ENCODE measurements around the gene ZACN. TPM values are rescaled to one million over a fixed set of nuclear protein-coding genes. Genes with fewer than 3 reads are reported as not detected.

ZACN gene
- polyA plus RNA-seq, 3 donors, result 0.09 TPM; not detected in 2

DNA sequence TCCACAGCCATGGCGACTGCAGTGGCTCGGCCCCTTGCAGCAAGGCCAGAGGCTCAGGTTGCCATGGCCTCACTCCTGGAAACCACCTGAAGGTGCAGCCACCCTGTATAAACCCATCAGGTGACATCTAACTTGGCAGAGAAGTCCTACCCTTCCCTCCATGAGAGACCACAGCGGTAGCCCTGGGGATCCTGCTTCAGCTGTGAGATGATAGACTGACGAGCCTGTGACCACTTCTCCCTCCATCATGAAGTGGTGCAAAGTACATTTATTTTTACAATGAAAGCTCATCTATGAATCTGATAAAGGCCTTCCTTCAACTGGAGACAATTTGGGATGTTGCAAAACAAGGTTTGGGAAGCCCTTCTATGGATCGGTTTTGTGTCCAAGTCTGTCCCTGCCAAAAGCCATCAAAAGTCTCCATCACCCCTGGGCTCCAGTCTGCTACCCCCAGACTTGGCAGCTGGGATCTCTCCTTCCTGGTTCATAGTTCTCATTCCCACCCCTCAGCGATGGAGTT lies 1.8 kb downstream of the ZACN start:
- intact Hi-C loops (cut with micrococcal nuclease), result no loop called here
- H3K27ac ChIP-seq (ENCODE audit: low read depth in 1 of 2, low read length in 2 of 2), result no peak overlapping the region

DNA sequence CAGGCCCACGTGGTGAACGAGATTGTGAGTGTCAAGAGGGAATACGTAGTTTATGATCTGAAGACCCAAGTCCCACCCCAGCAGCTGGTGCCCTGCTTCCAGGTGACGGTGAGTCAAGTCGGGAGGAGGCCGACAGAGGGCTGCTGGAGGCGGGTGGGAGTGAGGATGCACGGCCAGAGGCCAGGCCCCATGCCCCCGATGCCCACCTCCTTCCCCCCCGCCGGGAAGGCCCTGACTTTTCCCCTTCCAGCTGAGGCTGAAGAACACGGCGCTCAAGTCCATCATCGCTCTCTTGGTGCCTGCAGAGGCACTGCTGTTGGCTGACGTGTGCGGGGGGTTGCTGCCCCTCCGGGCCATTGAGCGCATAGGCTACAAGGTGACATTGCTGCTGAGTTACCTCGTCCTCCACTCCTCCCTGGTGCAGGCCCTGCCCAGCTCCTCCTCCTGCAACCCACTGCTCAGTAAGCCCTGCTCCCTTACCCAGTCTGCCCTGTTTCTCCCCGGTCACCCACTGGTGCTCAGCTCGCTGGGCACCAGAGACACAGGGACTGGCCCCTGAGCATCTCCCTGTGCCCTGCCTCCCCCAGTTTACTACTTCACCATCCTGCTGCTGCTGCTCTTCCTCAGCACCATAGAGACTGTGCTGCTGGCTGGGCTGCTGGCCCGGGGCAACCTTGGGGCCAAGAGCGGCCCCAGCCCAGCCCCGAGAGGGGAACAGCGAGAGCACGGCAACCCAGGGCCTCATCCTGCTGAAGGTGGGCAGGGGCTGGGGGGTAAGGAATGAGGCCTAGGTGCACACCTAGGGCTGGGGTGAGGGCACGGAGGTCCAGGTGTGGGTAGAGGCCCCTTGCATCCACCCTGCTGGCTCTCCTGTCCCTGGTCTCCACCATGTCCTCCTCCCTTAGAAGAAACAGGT lies 2.6 kb downstream of the ZACN start:
- intact Hi-C loops (cut with micrococcal nuclease), result no loop called here
- Histone ChIP-seq H3K27me3 (ENCODE audit: control insufficient read depth in 2 of 2, insufficient read depth in 2 of 2, low read length in 2 of 2) (peaks cover 12 to 43% of the 10 kb centered on the region in 2 donors), H3K9me3 (replicated peaks in 1 of 2; ENCODE audit: control insufficient read depth in 1 of 2, insufficient read depth in 1 of 2, low read length in 2 of 2) (peaks cover 0 to 12% of the 10 kb centered on the region in 2 donors), H4K20me1 (ENCODE audit: insufficient read depth, low read length) (no peaks in the 10 kb centered on the region), H2AFZ (ENCODE audit: insufficient read depth, low read depth, low read length, poor library complexity, severe bottlenecking) (no peak overlapping the region), H3K36me3 (replicated peaks in 1 of 2; ENCODE audit: control insufficient read depth in 1 of 2, insufficient read depth in 2 of 2, low read length in 2 of 2) (peaks cover 41 to 47% of the 10 kb centered on the region in 2 donors), H3K27ac (ENCODE audit: low read depth in 1 of 2, low read length in 2 of 2) (no peak overlapping the region), H3K79me2 (ENCODE audit: insufficient read depth, low read length) (no peaks in the 10 kb centered on the region), H3K4me2 (replicated peaks; ENCODE audit: extremely low read depth, low read length, poor library complexity, severe bottlenecking) (no peak overlapping the region), H3K9ac (ENCODE audit: insufficient read depth, low read length, poor library complexity, severe bottlenecking) (no peak overlapping the region), H3K4me3 (replicated peaks in 1 of 3; ENCODE audit: low read depth in 2 of 3, low read length in 3 of 3) (no peak overlapping the region), H3K4me1 (ENCODE audit: control insufficient read depth in 1 of 2, insufficient read depth in 2 of 2, low read length in 2 of 2) (peaks cover 17 to 26% of the 10 kb centered on the region in 2 donors)
- Mint-ChIP-seq H3K36me3 (peaks cover 43 to 50% of the 10 kb centered on the region in 2 donors), H3K27me3 (ENCODE audit: low read depth in 3 of 3) (peaks cover 41 to 46% (median 43%) of the 10 kb centered on the region in 3 donors), H3K4me1 (peaks cover 21% of the 10 kb centered on the region), H3K4me3 (no peak overlapping the region), H3K9me3 (peaks cover 3 to 13% (median 4%) of the 10 kb centered on the region in 7 donors), H3K27ac (peak overlapping the region in 1 of 7 donors; percentile 36)
- TF ChIP-seq, protein P1, sequence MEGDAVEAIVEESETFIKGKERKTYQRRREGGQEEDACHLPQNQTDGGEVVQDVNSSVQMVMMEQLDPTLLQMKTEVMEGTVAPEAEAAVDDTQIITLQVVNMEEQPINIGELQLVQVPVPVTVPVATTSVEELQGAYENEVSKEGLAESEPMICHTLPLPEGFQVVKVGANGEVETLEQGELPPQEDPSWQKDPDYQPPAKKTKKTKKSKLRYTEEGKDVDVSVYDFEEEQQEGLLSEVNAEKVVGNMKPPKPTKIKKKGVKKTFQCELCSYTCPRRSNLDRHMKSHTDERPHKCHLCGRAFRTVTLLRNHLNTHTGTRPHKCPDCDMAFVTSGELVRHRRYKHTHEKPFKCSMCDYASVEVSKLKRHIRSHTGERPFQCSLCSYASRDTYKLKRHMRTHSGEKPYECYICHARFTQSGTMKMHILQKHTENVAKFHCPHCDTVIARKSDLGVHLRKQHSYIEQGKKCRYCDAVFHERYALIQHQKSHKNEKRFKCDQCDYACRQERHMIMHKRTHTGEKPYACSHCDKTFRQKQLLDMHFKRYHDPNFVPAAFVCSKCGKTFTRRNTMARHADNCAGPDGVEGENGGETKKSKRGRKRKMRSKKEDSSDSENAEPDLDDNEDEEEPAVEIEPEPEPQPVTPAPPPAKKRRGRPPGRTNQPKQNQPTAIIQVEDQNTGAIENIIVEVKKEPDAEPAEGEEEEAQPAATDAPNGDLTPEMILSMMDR (IDR thresholded peaks at IDR 0.05), result no peak
- no peak for DNase-seq
- 95% methylated on average over 14 of the region's 27 CpGs for WGBS (ENCODE audit: insufficient coverage)

More for the DNA sequence above, 1.8 kb downstream of the ZACN start:
- H3K4me1 ChIP-seq (ENCODE audit: control insufficient read depth in 1 of 2, insufficient read depth in 2 of 2, low read length in 2 of 2), result peaks cover 24 to 33% of the 10 kb centered on the region in 2 donors
- 73% methylated on average over 4 of the region's 6 CpGs for WGBS (ENCODE audit: insufficient coverage)
- H2AFZ ChIP-seq (ENCODE audit: insufficient read depth, low read depth, low read length, poor library complexity, severe bottlenecking), result no peak overlapping the region
- peaks cover 3 to 20% (median 10%) of the 10 kb centered on the region in 7 donors for H3K9me3 Mint-ChIP-seq
- H3K36me3 ChIP-seq (replicated peaks in 1 of 2; ENCODE audit: control insufficient read depth in 1 of 2, insufficient read depth in 2 of 2, low read length in 2 of 2), result peaks cover 33 to 40% of the 10 kb centered on the region in 2 donors
- peaks cover 48 to 53% (median 50%) of the 10 kb centered on the region in 3 donors for H3K27me3 Mint-ChIP-seq (ENCODE audit: low read depth in 3 of 3)
- no peaks in the 10 kb centered on the region for H4K20me1 ChIP-seq (ENCODE audit: insufficient read depth, low read length)
- H3K27me3 ChIP-seq (ENCODE audit: control insufficient read depth in 2 of 2, insufficient read depth in 2 of 2, low read length in 2 of 2), result peaks cover 19 to 50% of the 10 kb centered on the region in 2 donors
- DNase-seq, result no peak
- peaks cover 37 to 44% of the 10 kb centered on the region in 2 donors for H3K36me3 Mint-ChIP-seq
- H3K79me2 ChIP-seq (ENCODE audit: insufficient read depth, low read length), result no peaks in the 10 kb centered on the region
- no peak overlapping the region for H3K4me3 ChIP-seq (replicated peaks in 1 of 3; ENCODE audit: low read depth in 2 of 3, low read length in 3 of 3)
- H3K4me3 Mint-ChIP-seq, result peak overlapping the region in 1 of 2 donors; percentile 11
- H3K4me2 ChIP-seq (replicated peaks; ENCODE audit: extremely low read depth, low read length, poor library complexity, severe bottlenecking), result no peak overlapping the region
- peaks cover 0 to 20% of the 10 kb centered on the region in 2 donors for H3K9me3 ChIP-seq (replicated peaks in 1 of 2; ENCODE audit: control insufficient read depth in 1 of 2, insufficient read depth in 1 of 2, low read length in 2 of 2)
- H3K4me1 Mint-ChIP-seq, result peaks cover 27% of the 10 kb centered on the region
- TF ChIP-seq, protein P1 (IDR thresholded peaks at IDR 0.05), result no peak
- no peak overlapping the region for H3K27ac Mint-ChIP-seq
- H3K9ac ChIP-seq (ENCODE audit: insufficient read depth, low read length, poor library complexity, severe bottlenecking), result no peak overlapping the region
